WI38 (cell line): ENCODE data around the gene RALY.

ENCODE experiments used
- H3K4me3 ChIP-seq: 2 replicates; pipeline ENCODE4 v1.5.1; 2011; ENCODE audit warnings: low read depth, mild to moderate bottlenecking, control low read depth, low read length
- CTCF ChIP-seq: IDR thresholded peaks from 2 replicates; pipeline ENCODE4 v1.5.1; 2012; ENCODE audit warnings: low read depth, mild to moderate bottlenecking, control low read depth, low read length

Gene RALY

GRCh38 chr20:33963751-33964150 lies 30.0 kb upstream of the RALY start:
- no peak overlapping the region for H3K4me3 ChIP-seq
- TF ChIP-seq CTCF = no peak

- no peak overlapping the region for H3K4me3 ChIP-seq
- TF ChIP-seq CTCF = no peak
Measured at GRCh38 chr20:33964441-33964840, 29.3 kb upstream of the RALY start.

GRCh38 chr20:33967126-33967525 lies 26.6 kb upstream of the RALY start:
- H3K4me3 ChIP-seq = no peak overlapping the region
- no peak for TF ChIP-seq CTCF

GRCh38 chr20:33969563-33969962 lies 24.1 kb upstream of the RALY start:
- no peak overlapping the region for H3K4me3 ChIP-seq
- no peak for TF ChIP-seq CTCF

GRCh38 chr20:33970229-33970628 lies 23.5 kb upstream of the RALY start:
- H3K4me3 ChIP-seq = no peak overlapping the region
- TF ChIP-seq CTCF = no peak

GRCh38 chr20:33971147-33971975 lies 22.4 kb upstream of the RALY start:
- no peak for TF ChIP-seq CTCF

GRCh38 chr20:33976959-33977358 lies 16.8 kb upstream of the RALY start:
- TF ChIP-seq CTCF = no peak
- H3K4me3 ChIP-seq = no peak overlapping the region

More at GRCh38 chr20:33971147-33971975, 22.4 kb upstream of the RALY start:
- H3K4me3 ChIP-seq = no peak overlapping the region
